GM21515 (cell line): ENCODE data around the gene LONP1.
A peak's percentile ranks its signal among the peaks of the same experiment; 100 is the strongest.
"Not testable (repeated sequence)": the region's sequence is repeated elsewhere in the genome, so short reads cannot be mapped to it uniquely, and the experiment has no call there.

Experiments used
- ATAC-seq: cut with Tn5 transposase; IDR thresholded peaks from one replicate; pipeline ENCODE4 v1.9.1; 2021; ENCODE audit not compliant: unreplicated experiment

The LONP1 gene

GRCh38 chr19:5693195-5694166 lies 26.5 kb downstream of the LONP1 start:
- ATAC-seq, result no peak

DNA sequence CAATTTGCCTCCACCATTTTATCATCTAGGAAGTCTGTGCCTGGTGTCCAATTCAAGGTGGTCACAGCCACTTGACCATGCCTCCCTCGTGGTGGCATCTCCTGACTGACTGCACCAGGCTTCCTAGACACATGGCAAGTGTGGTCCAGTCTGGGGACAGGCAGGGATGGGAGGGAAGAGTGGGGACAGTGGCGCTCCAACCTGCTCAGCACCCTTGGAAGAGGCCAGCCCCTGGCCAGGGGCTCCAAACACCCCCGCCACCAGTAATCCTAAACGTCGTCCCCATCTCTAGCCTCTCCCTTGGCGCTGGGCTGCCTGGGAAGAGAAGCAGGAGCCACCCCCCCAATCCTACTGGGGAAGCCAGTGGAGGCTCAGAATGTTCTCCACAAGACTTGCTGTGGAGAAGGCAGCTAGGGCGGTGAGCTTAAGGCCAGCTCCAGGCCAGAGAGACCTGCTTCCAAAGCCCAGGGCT lies 27.2 kb downstream of the LONP1 start:
- no peak for ATAC-seq

DNA sequence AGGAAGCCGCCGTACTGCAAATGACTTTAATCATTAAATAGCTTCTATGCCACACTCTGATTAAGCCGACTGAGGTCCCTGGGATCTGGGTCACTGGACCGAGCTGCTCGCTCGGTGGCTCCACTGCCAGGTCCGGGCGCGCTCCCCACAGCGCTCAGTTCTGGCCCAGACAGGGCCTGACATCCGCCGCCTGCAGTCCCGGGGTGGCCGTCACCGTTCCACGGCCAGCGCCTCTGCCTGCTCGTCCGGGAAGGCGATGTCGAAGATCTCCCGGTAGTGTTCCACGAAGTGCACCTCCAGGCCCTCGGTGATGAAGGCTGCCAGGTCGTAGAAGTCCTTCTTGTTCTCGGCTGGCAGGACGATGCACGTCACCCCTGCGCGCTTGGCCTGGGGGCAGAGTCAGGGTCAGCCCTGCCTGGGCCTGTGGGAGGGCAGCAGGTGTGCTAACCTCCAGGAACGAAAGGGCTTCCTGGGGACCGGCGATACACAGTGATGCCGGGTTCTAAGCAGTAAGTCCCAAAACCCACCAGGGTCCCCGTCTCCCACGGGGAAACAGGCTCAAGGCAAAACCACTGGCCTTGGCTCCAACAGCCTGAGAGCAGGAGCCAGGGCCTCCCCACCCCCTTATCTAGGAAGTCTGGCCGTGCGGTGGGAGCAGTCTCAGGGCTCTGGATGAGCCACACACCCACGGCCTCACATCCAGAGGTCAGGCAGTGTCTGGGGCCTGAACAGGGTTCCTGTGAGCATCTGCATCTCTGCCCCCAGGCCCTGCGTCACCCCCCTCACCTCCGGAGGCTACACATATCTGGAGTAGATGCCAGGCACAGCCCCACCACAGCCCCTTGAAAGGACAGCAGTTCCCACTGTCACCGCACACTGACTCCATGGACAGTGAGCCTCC lies 27.9 kb downstream of the LONP1 start:
- no peak for ATAC-seq

DNA sequence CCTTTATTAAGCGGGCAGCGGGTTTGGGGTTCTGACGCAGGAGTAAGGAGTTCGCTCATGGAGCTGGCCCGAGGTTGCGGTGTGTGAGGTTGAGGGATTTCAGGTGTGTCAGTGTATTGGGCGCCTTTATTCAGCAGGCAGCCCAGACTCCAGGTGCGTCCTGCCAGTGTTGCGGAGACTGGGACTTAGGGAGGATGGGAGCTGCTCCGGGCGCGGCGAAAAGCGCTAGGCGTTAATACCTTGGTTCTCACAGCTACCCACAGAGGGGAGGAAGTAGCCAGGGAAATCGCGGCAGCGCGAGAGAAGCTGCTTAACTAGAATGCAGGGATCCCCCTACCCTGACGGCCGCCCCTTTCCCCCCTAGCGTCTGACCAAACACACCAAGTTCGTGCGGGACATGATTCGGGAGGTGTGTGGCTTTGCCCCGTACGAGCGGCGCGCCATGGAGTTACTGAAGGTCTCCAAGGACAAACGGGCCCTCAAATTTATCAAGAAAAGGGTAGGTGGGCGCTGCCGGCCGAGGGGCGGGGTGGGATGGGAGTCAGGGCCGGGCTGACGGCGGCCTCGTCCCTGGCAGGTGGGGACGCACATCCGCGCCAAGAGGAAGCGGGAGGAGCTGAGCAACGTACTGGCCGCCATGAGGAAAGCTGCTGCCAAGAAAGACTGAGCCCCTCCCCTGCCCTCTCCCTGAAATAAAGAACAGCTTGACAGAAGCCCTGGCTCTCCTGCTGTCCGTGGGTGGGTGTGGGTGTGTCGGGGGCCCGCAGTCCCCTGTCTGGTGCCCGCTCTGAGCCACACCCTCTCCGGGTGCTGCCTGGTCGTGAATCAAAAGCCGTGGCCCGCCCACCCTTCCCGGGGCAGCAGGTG lies 28.8 kb downstream of the LONP1 start:
- ATAC-seq, result no peak

DNA sequence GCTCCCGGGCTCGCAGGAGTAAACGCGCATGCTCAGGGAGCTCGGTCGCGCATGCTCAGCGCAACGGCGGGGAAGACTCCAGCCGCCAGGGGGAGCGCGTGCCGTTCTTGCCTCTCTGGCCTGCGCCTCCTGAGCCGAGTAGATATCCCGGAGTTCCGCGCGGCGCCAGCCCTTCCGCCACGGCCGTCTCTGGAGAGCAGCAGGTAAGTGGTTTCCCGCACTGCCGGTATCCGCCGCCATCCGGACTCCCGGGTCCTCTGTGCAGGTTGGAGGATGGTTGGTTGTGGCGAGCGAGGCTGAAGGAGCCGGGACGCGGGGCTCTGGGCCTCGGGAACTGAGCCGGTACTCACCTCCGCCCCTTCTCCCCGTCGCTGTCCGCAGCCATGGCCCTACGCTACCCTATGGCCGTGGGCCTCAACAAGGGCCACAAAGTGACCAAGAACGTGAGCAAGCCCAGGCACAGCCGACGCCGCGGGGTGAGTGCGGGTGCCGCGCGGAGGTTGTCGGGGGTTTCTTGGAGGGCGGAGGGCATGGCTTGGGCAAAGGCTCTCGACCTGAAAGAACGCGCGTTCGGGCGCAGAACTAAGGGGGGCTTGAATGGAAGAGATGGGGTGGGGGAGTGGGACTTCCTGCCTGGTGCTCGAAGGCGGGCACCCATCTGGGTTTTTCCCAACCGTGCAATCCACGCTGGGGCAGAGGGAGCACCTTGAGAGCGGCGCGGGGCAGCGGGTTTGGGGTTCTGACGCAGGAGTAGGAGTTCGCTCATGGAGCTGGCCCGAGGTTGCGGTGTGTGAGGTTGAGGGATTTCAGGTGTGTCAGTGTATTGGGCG lies 29.6 kb downstream of the LONP1 start, which contains the start of gene RPL36:
Gene RPL36, plus strand, starts transcription at position 171 of the 830 bp plus-strand sequence. Its CDS starts 213 bp downstream, at position 384.
- peak; percentile 45 for ATAC-seq

DNA sequence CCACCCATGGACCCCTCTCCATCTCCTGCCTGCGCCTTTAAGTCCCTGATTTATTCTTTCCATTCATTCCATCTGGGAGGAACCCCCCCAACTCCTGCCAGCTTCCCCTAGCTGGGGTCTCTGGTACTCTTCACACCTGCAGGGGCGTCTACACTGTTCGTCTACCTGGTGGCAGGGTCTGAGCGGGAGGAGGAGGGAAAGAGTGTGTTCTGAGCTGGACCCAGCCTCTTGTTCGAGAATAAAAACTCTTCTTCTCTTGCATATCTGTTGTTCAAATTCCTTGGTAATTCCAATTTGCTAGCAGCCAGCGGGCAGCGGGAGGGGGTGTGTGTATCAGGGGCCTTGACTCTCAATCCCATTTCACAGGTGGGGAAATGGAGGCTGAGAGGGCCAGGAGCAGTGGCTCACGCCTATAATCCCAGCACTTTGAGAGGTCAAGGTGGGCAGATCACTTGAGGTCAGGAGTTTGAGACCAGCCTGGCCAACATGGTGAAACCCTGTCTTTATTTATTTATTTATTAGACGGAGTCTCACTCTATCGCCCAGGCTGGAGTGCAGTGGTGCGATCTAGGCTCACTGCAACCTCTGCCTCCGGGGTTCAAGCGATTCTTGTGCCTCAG lies 31.6 kb downstream of the LONP1 start:
- ATAC-seq, result not testable (repeated sequence)

- ATAC-seq, result no peak
Measured at GRCh38 chr19:5687360-5688198, 32.4 kb downstream of the LONP1 start.

DNA sequence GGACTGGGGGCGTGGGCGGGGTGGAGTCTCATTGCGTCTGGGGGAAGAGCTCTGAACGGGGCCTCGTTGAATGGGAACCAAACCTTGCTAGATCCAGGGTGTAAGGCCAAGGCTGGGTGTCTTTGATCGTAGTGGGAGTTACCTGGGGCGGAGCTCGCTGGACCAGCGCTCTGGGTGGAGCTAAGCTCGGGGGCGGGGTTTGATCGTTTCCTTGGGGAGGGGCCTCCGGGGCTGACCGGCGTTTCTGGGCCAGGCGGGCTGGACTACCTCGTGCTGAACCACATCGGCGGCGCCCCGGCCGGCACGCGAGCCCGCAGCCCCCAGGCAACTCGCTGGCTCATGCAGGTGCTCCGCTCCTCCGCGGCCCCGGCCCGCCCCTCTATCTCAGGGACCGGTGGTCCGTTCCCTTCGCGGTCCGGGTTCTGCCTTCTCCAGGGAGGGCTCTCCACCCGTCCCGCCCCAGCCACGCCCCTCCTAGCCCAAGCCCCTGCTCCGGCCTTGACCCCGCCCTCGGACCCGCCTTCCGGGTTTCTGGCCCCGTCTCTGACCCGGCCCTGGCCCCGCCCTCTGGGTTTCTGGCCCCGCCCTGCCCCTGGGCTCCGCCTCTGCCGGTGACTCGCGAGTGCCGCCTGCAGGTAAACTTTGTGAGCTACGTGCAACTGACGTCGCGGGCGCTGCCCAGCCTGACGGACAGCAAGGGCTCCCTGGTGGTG lies 33.1 kb downstream of the LONP1 start:
- peak; percentile 44 for ATAC-seq

GRCh38 chr19:5686326-5686646 lies 33.7 kb downstream of the LONP1 start:
- ATAC-seq, result no peak

DNA sequence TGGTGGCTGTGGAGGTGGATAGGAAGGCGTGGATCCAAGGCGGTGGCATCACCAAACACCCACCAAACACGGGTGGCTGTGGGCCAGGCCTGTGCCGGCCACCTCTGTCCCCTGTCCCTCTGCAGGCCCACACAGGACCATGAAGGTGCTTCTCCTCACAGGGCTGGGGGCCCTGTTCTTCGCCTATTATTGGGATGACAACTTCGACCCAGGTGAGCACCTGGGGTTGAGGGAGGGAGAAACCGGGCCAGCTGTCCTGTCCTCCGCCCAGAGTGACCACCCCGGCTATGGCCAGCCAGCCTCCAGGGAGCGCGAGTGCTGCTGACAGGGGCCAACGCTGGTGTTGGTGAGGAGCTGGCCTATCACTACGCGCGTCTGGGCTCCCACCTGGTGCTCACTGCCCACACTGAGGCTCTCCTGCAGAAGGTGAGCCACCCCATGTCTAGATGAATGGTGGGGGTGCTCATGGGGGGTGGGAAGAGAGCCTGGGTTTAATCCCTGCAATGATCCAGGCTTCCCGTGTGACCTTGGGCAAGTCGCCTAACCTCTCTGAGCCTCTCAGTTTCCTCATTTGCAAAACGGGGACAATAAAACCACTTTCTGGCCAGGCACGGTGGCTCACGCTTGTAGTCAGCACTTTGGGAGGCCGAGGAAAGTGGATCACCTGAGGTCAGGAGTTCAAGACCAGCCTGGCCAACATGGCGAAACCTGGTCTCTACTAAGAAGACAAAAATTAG lies 35.1 kb downstream of the LONP1 start:
- ATAC-seq, result no peak

DNA sequence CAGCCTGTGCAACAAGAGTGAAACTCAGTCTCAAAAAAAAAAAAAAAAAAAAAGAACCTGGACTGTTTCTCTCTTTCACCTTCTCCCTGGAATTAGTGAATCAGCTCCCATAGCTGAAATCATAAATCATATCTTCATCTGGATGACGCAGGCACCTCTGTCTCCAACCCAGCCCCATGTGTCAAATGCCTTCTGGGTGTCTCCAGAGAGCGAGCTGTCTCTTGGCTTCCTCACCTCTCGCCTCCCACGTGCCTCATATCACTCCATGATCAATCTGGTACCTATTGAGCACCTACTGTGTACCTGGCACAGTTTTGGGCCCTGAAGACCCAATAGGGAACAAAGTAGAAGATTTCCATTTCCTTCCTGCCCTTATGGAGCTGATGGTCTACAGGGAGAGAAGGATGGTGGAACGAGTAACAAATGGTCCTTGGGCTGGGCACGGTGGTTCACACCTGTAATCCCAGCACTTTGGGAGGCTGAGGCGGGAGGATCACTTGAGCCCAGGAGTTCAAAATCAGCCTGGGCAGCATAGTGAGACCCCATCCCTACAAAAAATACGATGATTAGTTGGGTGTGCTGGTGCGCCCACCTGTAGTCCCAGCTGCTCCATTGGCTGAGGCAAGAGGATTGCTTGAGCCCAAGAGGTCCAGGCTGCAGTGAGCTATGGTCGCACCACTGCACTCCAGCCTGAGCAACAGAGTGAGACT lies 36.6 kb downstream of the LONP1 start:
- no peak for ATAC-seq

DNA sequence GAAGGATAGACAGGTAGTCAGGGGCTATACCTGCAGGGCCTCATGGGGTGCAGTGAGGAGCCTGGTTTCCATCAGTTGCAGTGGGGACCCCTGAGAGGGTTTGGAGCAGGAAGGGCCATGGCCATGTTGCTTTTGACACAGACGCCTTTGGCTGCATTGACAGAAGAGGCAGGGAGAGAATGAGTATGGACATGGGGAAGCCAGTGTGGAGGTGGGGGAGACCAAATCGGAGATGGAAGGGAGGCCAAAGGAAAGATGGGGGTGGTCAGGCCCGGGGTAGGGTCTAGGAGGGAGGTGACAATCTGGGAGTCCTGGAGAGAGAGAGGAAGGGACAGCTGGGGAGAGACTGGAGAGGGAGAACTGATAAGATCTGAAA lies 37.9 kb downstream of the LONP1 start:
- no peak for ATAC-seq

GRCh38 chr19:5681391-5682106 lies 38.4 kb downstream of the LONP1 start:
- no peak for ATAC-seq

DNA sequence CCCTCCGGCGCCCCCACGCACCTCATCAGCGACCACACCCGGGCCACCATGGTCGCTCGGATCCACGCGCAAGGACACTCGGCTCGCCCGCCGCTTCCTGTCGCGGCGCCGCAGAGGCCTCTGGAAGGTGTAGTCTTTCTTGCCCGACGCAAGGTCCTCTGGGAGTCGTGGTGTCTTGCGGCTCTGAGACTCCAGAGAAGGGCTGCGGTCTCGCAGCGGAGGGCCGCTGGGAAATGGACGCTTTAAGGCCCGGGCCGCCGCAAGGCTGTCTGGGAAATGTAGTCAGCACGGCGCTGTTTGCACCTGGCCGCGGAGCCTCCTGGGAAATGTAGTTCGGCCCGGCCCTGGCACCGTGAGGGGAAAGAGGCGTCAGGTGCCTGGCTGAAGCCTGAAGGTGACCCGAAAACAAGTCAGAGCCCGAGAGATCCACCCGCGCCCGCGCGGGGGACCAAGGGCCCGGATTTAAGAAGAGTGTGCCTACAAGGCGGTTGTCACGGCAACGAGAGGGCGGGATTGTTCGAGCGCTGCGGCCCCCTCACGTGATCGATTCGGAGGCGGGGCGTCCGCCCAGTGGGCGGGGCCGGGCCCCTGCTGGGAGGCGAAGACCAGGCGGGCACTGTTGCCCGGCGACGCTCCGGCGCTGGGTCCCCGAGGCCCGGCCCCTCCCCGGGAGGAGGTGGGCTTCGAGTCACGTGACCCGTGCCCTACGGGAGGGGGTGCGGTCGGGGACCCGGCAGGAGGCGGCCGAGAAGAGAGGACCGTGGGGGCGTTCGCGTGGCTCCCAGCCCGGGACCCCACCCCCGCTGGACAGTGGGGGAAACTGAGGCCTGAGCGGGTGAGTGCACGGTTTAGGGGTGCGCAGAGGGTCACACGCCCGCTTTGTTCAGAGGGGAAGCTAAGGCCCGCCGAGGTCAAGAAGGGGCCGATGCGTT lies 39.2 kb downstream of the LONP1 start, which contains the start of the genes HSD11B1L and MICOS13:
Gene HSD11B1L, plus strand, starts transcription at position 591 of the 932 bp plus-strand sequence. CDS start 3,806 bp downstream, outside the sequence.
Gene MICOS13, minus strand, starts transcription at position 80 of the 932 bp plus-strand sequence. Its CDS starts 30 bp downstream, at position 50.
- ATAC-seq, result peak; percentile 78

- ATAC-seq, result no peak
Measured at GRCh38 chr19:5680084-5680436, 39.9 kb downstream of the LONP1 start.
